SK-N-SH (cell line): ENCODE data around the gene ABLIM2. TPM values are rescaled to one million over a fixed set of nuclear protein-coding genes. Genes with fewer than 3 reads are reported as not detected.
A peak's percentile ranks its signal among the peaks of the same experiment; 100 is the strongest.

ENCODE experiments used
- CTCF ChIA-PET: fragments of 300-600, 350-600 bp; formaldehyde crosslinking; extraction: SDS; loops from one replicate; lab custom pipeline; 2021; lab: Yijun Ruan, JAX
- POLR2A ChIA-PET: fragments of 350-600 bp; sonication (Branson Sonifier 250); formaldehyde crosslinking; extraction: SDS; loops from one replicate; lab custom pipeline; 2020; ENCODE audit warnings: antibody characterized with exemption, inconsistent platforms; lab: Yijun Ruan, JAX
- DNase-seq: peaks from one replicate; pipeline ENCODE4 v3.0.0; 2012
- H2AFZ ChIP-seq: fragments of 200-600 bp; sonication (generic); 2 replicates; pipeline ENCODE4 v1.8.1; 2016; ENCODE audit warnings: antibody characterized with exemption, mild to moderate bottlenecking, low read depth
- H3F3A ChIP-seq: fragments of 200-600 bp; sonication (generic); replicated peaks from 2 replicates; pipeline ENCODE3; 2016; ENCODE audit warnings: antibody characterized with exemption, mild to moderate bottlenecking; ENCODE audit not compliant: insufficient read depth
- H3K27ac ChIP-seq, 2 experiments: fragments of 200-500 bp in 1 of 2; fragments of 200-600 bp in 1 of 2; sonication (Bioruptor generic) in 1 of 2; sonication (generic), shearing (Covaris generic) in 1 of 2; 2 replicates each; pipeline versions ENCODE4 v1.5.1 to v1.6.1; 2014 to 2016; ENCODE audit warnings: low read depth in 2 of 2, inconsistent platforms in 1 of 2, low read length in 1 of 2, mild to moderate bottlenecking in 1 of 2, mixed read lengths in 1 of 2
- H3K27me3 ChIP-seq: fragments of 200-600 bp; sonication (generic), shearing (Covaris generic); 2 replicates; pipeline ENCODE4 v1.6.1; 2016; ENCODE audit warnings: mixed run types; ENCODE audit not compliant: insufficient read depth
- H3K36me3 ChIP-seq, 2 experiments: fragments of 200-500 bp in 1 of 2; fragments of 200-600 bp in 1 of 2; sonication (Bioruptor generic) in 1 of 2; sonication (generic) in 1 of 2; replicated peaks in 1 of 2; 2 replicates each; pipeline versions ENCODE3 to v1.5.1; 2014 to 2016; ENCODE audit warnings: low read length in 1 of 2, mild to moderate bottlenecking in 1 of 2; ENCODE audit not compliant: insufficient read depth in 2 of 2, control insufficient read depth in 1 of 2
- H3K4me1 ChIP-seq, 2 experiments: fragments of 200-500 bp in 1 of 2; fragments of 200-600 bp in 1 of 2; sonication (Bioruptor generic) in 1 of 2; sonication (generic), shearing (Covaris generic) in 1 of 2; 2 replicates each; pipeline versions ENCODE4 v1.5.1 to v1.6.1; 2014 to 2016; ENCODE audit warnings: low read depth in 1 of 2, low read length in 1 of 2, mixed run types in 1 of 2; ENCODE audit not compliant: insufficient read depth in 2 of 2, control insufficient read depth in 1 of 2
- H3K4me2 ChIP-seq: fragments of 200-600 bp; sonication (generic), shearing (Covaris generic); 2 replicates; pipeline ENCODE4 v1.6.1; 2017; ENCODE audit warnings: mixed run types
- H3K4me3 ChIP-seq, 2 experiments: fragments of 200-500 bp in 1 of 2; fragments of 200-600 bp in 1 of 2; sonication (Bioruptor generic) in 1 of 2; sonication (generic), shearing (Covaris generic) in 1 of 2; 2 replicates each; pipeline versions ENCODE4 v1.5.1 to v1.8.1; 2014 to 2016; ENCODE audit warnings: low read depth in 2 of 2, inconsistent platforms in 1 of 2, low read length in 1 of 2, mild to moderate bottlenecking in 1 of 2, mixed read lengths in 1 of 2, moderate library complexity in 1 of 2
- H3K79me2 ChIP-seq: fragments of 200-600 bp; sonication (generic); 2 replicates; pipeline ENCODE4 v1.8.1; 2017; ENCODE audit warnings: mild to moderate bottlenecking; ENCODE audit not compliant: insufficient read depth
- H3K9ac ChIP-seq: fragments of 200-600 bp; sonication (generic); 2 replicates; pipeline ENCODE4 v1.6.1; 2017; ENCODE audit warnings: mixed run types
- H3K9me2 ChIP-seq: fragments of 200-600 bp; sonication (generic); 2 replicates; pipeline ENCODE4 v1.6.1; 2017; ENCODE audit warnings: mixed run types
- H3K9me3 ChIP-seq: fragments of 200-600 bp; sonication (generic); 2 replicates; pipeline ENCODE4 v1.6.1; 2017; ENCODE audit warnings: mixed run types, mild to moderate bottlenecking, moderate library complexity
- H4K20me1 ChIP-seq: fragments of 200-600 bp; sonication (generic); 2 replicates; pipeline ENCODE4 v1.6.1; 2017; ENCODE audit warnings: mild to moderate bottlenecking, mixed run types; ENCODE audit not compliant: insufficient read depth
- CTCF ChIP-seq: fragments of 200-600 bp; sonication (generic); IDR thresholded peaks from 2 replicates; pipeline ENCODE4 v1.6.1; 2017; ENCODE audit warnings: antibody characterized with exemption, mild to moderate bottlenecking, moderate library complexity
- ELF1 ChIP-seq: IDR thresholded peaks from 2 replicates; pipeline ENCODE4 v1.4.0; 2012
- FOSL2 ChIP-seq: IDR thresholded peaks from 2 replicates; pipeline ENCODE4 v1.4.0; 2012; ENCODE audit warnings: low read depth, mild to moderate bottlenecking, moderate library complexity, borderline replicate concordance
- FOXJ3 ChIP-seq: sonication (generic); formaldehyde crosslinking; IDR thresholded peaks from 2 replicates; pipeline ENCODE4 v1.5.1; 2020; ENCODE audit warnings: mild to moderate bottlenecking, missing genetic modification reagents
- IRF3 ChIP-seq: fragments of 150-350 bp; IDR thresholded peaks from 2 replicates; pipeline ENCODE4 v1.6.1; 2016; ENCODE audit warnings: mild to moderate bottlenecking, low read depth, low read length
- JUND ChIP-seq: IDR thresholded peaks from 2 replicates; pipeline ENCODE4 v1.4.0; 2012
- NRF1 ChIP-seq: IDR thresholded peaks from 2 replicates; pipeline ENCODE4 v1.6.1; 2012; ENCODE audit warnings: low read depth, mild to moderate bottlenecking, low read length
- RAD21 ChIP-seq: IDR thresholded peaks from 2 replicates; pipeline ENCODE4 v1.6.1; 2012; ENCODE audit warnings: mild to moderate bottlenecking, low read length
- WGBS: methylation state at CpG from one replicate; pipeline ENCODE4 v1.1.6; 2017; ENCODE audit warnings: low lambda C conversion rate; 5-methylcytosine and 5-hydroxymethylcytosine counted together
- polyA plus RNA-seq, 3 experiments: library from polyadenylated mRNA; depleted of rRNA; stranded (reverse); fragments of >200 nt; gene quantifications; 2 replicates each; pipeline ENCODE4 v1.2.3, GENCODE V29; 2012
- TF ChIP-seq, protein P1 (sequence below): IDR thresholded peaks from 2 replicates; pipeline ENCODE4 v1.4.0; 2012; ENCODE audit warnings: low read depth

Gene ABLIM2
- polyA plus RNA-seq, 1 of the 3 experiments (the other 2 are of a cell fraction): 0.53 TPM

DNA sequence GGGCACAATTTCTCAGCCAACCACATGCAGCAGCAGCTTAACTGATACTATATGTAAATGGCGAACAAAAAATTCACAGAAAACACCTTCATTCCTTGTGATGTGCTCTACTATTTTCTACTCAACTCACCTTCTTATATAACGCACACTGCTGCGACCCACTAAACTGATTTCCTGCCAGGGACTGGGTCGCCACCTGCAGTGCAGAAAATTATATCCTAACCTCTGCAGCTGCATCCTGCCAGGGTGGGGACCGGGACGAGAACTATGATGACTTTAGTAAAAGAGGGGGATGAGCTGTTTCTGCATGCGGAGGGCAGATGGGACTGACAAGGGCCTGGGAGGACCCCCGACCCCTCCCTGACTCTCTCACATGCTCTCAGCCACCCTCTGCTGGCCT is 27.4 kb downstream of the ABLIM2 start:
- Histone ChIP-seq H3F3A (no peaks in the 10 kb centered on the region), H3K36me3 (no peaks in the 10 kb centered on the region), H3K27me3 (no peaks in the 10 kb centered on the region; the same call in 1 of the 2 replicates), H3K9me2 (no peaks in the 10 kb centered on the region), H2AFZ (no peak overlapping the region), H3K4me1 (peaks cover 0 to 29% of the 10 kb centered on the region in 2 experiments; a peak in 1 of 4 replicates), H3K4me2 (no peak overlapping the region), H4K20me1 (no peaks in the 10 kb centered on the region), H3K9me3 (no peaks in the 10 kb centered on the region), H3K9ac (no peak overlapping the region), H3K79me2 (no peaks in the 10 kb centered on the region), H3K27ac (no peak overlapping the region), H3K4me3 (no peak overlapping the region)
- TF ChIP-seq RAD21: peak; percentile 30
- TF ChIP-seq NRF1: no peak
- no peak for DNase-seq
- ChIA-PET POLR2A (no interaction called here), CTCF (interaction anchor here (0.8 to 1.3 kb wide), 4 partner anchors 14 to 81 kb away, joined by 3 to 4 read pairs (median 3); no protein-coding TSS in a partner anchor)
- 49% methylated on average over 8 of the region's 8 CpGs for WGBS

DNA sequence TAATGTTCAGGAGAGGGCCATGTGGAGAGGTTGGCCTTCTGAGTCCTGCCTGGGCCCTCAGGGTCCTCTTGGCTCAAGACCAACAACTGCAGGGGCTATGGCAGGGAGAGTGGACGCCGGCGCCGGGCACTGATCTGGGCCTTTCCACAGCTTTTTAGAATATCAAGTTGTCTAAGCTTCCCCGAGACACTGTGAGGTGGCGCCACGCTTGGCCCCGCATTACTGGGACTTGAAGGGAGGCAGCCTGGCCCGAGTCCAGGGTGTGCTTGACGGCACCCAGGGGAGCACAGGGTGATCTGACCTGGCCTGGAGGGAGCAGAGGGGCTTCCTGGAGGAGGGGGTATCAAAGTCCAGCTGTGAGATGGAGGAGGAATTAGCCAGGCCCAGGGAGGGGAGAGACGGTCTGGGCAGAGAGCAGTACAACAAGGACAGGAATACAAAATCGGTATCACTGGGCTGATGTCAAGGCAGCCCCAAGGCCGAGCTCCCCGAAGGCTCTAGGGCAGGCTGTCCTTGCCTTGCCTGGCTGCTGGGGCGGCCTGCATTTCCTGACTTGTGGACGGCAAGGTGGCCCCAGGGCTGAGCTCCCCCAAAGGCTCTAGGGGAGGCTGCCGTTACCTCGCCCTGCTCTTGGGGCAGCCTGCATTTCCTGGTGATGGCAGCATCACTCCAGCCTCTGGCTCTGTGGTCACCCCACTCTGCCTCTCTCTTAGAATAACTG is 28.1 kb downstream of the ABLIM2 start:
- DNase-seq: no peak
- H3F3A ChIP-seq: no peaks in the 10 kb centered on the region
- TF ChIP-seq FOSL2 (no peak), RAD21 (no peak), ELF1 (no peak), JUND (no peak), IRF3 (no peak), FOXJ3 (CRISPR knock-in tag) (no peak), CTCF (no peak)
- TF ChIP-seq, protein P1, sequence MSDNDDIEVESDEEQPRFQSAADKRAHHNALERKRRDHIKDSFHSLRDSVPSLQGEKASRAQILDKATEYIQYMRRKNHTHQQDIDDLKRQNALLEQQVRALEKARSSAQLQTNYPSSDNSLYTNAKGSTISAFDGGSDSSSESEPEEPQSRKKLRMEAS: no peak
- H3K36me3 ChIP-seq: no peaks in the 10 kb centered on the region
- no peaks in the 10 kb centered on the region; the same call in 1 of the 2 replicates for H3K27me3 ChIP-seq
- H4K20me1 ChIP-seq: no peaks in the 10 kb centered on the region
- ChIA-PET POLR2A (no interaction called here), CTCF (interaction anchor here (0.9 to 1.3 kb wide), 4 partner anchors 46 to 122 kb away, joined by 3 to 4 read pairs (median 3); no protein-coding TSS in a partner anchor)
- H2AFZ ChIP-seq: no peak overlapping the region
- no peaks in the 10 kb centered on the region for H3K79me2 ChIP-seq
- WGBS: 86% methylated on average over 10 of the region's 18 CpGs
- H3K9me2 ChIP-seq: no peaks in the 10 kb centered on the region
- no peaks in the 10 kb centered on the region for H3K9me3 ChIP-seq
- no peak overlapping the region for H3K4me2 ChIP-seq
- H3K9ac ChIP-seq: no peak overlapping the region
- H3K27ac ChIP-seq: no peak overlapping the region
- peaks cover 0 to 31% of the 10 kb centered on the region in 2 experiments; a peak in 1 of 4 replicates for H3K4me1 ChIP-seq
- H3K4me3 ChIP-seq: no peak overlapping the region
